ENCODE data around the gene TDRD7.

DNA sequence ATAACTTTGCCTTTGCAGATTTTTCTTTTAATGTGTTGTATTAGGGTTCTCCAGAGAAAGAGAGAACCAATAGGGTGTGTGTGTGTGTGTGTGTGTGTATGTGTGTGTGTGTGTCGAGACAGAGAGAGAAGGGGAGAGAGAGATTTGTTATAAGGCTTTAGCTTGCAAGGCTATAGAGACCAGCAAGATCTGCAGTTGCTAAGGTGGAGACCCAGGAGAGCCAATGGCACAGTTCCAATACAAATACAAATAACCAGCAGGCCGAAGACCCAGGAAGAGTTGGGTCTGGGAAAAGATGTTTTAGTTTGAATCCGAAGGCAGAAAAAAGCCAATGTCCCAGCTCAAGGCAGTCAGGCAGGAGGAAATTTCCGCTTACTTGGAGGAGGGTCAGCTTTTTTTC lies 112.5 kb downstream of the TDRD7 start:
- TF ChIP-seq CTCF (IDR thresholded peaks at IDR 0.05) (no peak), POLR2A (IDR thresholded peaks at IDR 0.05) (no peak)
